ENCODE measurements around the gene MED13L. TPM values are rescaled to one million over a fixed set of nuclear protein-coding genes. Genes with fewer than 3 reads are reported as not detected.

MED13L gene
- polyA plus RNA-seq, 1 of the 3 experiments (the other 2 are of a cell fraction), result 17.1 TPM

DNA sequence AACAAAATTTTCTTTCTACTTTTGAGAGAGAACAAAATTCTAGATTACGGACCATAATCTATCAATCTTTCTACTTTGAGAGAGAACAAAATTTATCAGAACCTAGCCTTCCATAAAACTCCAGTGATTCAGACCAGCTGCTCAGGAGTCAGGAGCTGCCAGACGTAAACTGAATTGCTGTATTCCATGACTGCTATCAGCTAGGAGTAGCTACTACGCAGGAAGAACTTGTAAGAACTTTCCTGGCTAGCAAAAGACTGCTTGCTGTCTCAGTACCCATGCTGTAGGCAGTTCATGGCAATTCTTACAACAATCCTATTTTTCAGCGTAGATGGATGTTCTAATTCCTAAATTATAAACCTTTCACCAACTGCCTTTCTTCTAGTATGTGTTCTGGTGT lies 73.3 kb downstream of the MED13L start:
- ChIA-PET CTCF (interaction anchor here (1.4 kb wide), 1 partner anchor 32 kb away, joined by 3 read pairs; no protein-coding TSS in a partner anchor), POLR2A (interaction anchor here (1.2 kb wide), 1 partner anchor 11 kb away, joined by 3 read pairs; no protein-coding TSS in a partner anchor)
- Histone ChIP-seq H3K9me2 (no peaks in the 10 kb centered on the region), H3K27me3 (ENCODE audit: insufficient read depth) (no peaks in the 10 kb centered on the region), H4K20me1 (ENCODE audit: insufficient read depth) (peaks cover 99% of the 10 kb centered on the region), H3K4me3 (ENCODE audit: low read depth in 2 of 2, low read length in 1 of 2) (no peak overlapping the region), H3K9ac (no peak overlapping the region), H3K4me1 (ENCODE audit: control insufficient read depth in 1 of 2, insufficient read depth in 2 of 2, low read depth in 1 of 2, low read length in 1 of 2) (peaks cover 0 to 19% of the 10 kb centered on the region in 2 experiments; a peak in 3 of 4 replicates), H3K4me2 (no peak overlapping the region), H2AFZ (ENCODE audit: low read depth) (no peak overlapping the region), H3K79me2 (ENCODE audit: insufficient read depth) (peaks cover 100% of the 10 kb centered on the region), H3K36me3 (replicated peaks in 1 of 2; ENCODE audit: control insufficient read depth in 1 of 2, insufficient read depth in 2 of 2, low read length in 1 of 2) (peaks cover 0 to 16% of the 10 kb centered on the region in 2 experiments), H3K27ac (ENCODE audit: low read depth in 2 of 2, low read length in 1 of 2) (no peak overlapping the region), H3F3A (replicated peaks; ENCODE audit: insufficient read depth) (peaks cover 17% of the 10 kb centered on the region), H3K9me3 (no peaks in the 10 kb centered on the region)
- WGBS (ENCODE audit: low lambda C conversion rate), result 97% methylated on average over 4 of the region's 4 CpGs
- TF ChIP-seq, protein P1, sequence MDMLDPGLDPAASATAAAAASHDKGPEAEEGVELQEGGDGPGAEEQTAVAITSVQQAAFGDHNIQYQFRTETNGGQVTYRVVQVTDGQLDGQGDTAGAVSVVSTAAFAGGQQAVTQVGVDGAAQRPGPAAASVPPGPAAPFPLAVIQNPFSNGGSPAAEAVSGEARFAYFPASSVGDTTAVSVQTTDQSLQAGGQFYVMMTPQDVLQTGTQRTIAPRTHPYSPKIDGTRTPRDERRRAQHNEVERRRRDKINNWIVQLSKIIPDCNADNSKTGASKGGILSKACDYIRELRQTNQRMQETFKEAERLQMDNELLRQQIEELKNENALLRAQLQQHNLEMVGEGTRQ (IDR thresholded peaks at IDR 0.05; ENCODE audit: borderline replicate concordance, low read depth, low read length), result no peak
- TF ChIP-seq FOXM1 (IDR thresholded peaks at IDR 0.05; ENCODE audit: low read depth), result no peak
- TF ChIP-seq POLR2AphosphoS5 (IDR thresholded peaks at IDR 0.05; ENCODE audit: low read depth, low read length), result no peak
- TF ChIP-seq, protein P2, sequence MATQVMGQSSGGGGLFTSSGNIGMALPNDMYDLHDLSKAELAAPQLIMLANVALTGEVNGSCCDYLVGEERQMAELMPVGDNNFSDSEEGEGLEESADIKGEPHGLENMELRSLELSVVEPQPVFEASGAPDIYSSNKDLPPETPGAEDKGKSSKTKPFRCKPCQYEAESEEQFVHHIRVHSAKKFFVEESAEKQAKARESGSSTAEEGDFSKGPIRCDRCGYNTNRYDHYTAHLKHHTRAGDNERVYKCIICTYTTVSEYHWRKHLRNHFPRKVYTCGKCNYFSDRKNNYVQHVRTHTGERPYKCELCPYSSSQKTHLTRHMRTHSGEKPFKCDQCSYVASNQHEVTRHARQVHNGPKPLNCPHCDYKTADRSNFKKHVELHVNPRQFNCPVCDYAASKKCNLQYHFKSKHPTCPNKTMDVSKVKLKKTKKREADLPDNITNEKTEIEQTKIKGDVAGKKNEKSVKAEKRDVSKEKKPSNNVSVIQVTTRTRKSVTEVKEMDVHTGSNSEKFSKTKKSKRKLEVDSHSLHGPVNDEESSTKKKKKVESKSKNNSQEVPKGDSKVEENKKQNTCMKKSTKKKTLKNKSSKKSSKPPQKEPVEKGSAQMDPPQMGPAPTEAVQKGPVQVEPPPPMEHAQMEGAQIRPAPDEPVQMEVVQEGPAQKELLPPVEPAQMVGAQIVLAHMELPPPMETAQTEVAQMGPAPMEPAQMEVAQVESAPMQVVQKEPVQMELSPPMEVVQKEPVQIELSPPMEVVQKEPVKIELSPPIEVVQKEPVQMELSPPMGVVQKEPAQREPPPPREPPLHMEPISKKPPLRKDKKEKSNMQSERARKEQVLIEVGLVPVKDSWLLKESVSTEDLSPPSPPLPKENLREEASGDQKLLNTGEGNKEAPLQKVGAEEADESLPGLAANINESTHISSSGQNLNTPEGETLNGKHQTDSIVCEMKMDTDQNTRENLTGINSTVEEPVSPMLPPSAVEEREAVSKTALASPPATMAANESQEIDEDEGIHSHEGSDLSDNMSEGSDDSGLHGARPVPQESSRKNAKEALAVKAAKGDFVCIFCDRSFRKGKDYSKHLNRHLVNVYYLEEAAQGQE (IDR thresholded peaks at IDR 0.05; ENCODE audit: low read depth, low read length), result no peak
- TF ChIP-seq, protein P3, sequence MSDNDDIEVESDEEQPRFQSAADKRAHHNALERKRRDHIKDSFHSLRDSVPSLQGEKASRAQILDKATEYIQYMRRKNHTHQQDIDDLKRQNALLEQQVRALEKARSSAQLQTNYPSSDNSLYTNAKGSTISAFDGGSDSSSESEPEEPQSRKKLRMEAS (IDR thresholded peaks at IDR 0.05; ENCODE audit: low read depth), result no peak
- no peak for TF ChIP-seq EP300 (IDR thresholded peaks at IDR 0.05; ENCODE audit: borderline replicate concordance in 1 of 2, low read depth in 1 of 2, low read length in 1 of 2)
- no peak for TF ChIP-seq SIN3A (IDR thresholded peaks at IDR 0.05; ENCODE audit: borderline replicate concordance, low read depth, low read length)
- no peak for TF ChIP-seq MEF2A (IDR thresholded peaks at IDR 0.05; ENCODE audit: borderline replicate concordance, low read depth)
- TF ChIP-seq GABPA (IDR thresholded peaks at IDR 0.05; ENCODE audit: low read depth), result no peak
- TF ChIP-seq NRF1 (IDR thresholded peaks at IDR 0.05; ENCODE audit: low read depth, low read length), result no peak
- TF ChIP-seq FOSL2 (IDR thresholded peaks at IDR 0.05; ENCODE audit: borderline replicate concordance, low read depth), result no peak
- no peak for TF ChIP-seq MXI1 (IDR thresholded peaks at IDR 0.05; ENCODE audit: low read depth, low read length)
- no peak for TF ChIP-seq RXRA (IDR thresholded peaks at IDR 0.05; ENCODE audit: borderline replicate concordance, low read depth)
- TF ChIP-seq RAD21 (IDR thresholded peaks at IDR 0.05; ENCODE audit: low read length), result no peak
- no peak for TF ChIP-seq ELF1 (IDR thresholded peaks at IDR 0.05)
- TF ChIP-seq JUND (IDR thresholded peaks at IDR 0.05), result no peak
- DNase-seq, result no peak

Measured in SK-N-SH (cell line).